A549 (cell line): ENCODE results near the gene GALNTL6. TPM values are rescaled to one million over a fixed set of nuclear protein-coding genes. Genes with fewer than 3 reads are reported as not detected.

ENCODE experiments used
- CBX2 ChIP-seq: fragments of 200-600 bp; sonication (generic); IDR thresholded peaks from 2 replicates; pipeline ENCODE4 v1.6.1; 2016; ENCODE audit warnings: low read depth, mild to moderate bottlenecking, borderline replicate concordance
- CBX8 ChIP-seq: fragments of 200-600 bp; sonication (generic); IDR thresholded peaks from 2 replicates; pipeline ENCODE4 v1.6.1; 2016
- CEBPB ChIP-seq, 2 experiments: fragments of >200 bp in 1 of 2; sonication (Bioruptor Twin) in 1 of 2; formaldehyde crosslinking in 1 of 2; IDR thresholded peaks; 2 replicates each; pipeline ENCODE4 v1.6.1; 2012 to 2016
- CHD4 ChIP-seq: fragments of 200-600 bp; sonication (generic); IDR thresholded peaks from 2 replicates; pipeline ENCODE4 v1.6.1; 2016; ENCODE audit warnings: antibody characterized with exemption, mild to moderate bottlenecking, borderline replicate concordance
- EHMT2 ChIP-seq: fragments of 200-600 bp; sonication (generic); IDR thresholded peaks from 2 replicates; pipeline ENCODE4 v1.6.1; 2016; ENCODE audit warnings: antibody characterized with exemption, low read depth, mild to moderate bottlenecking, moderate library complexity
- FOXS1 ChIP-seq: fragments of 250-450 bp; sonication (Bioruptor Pico); IDR thresholded peaks from 2 replicates; pipeline ENCODE4 v1.5.0; 2020; ENCODE audit warnings: mild to moderate bottlenecking, moderate library complexity
- HOXA7 ChIP-seq: fragments of 250-450 bp; sonication (Bioruptor Pico); IDR thresholded peaks from 2 replicates; pipeline ENCODE4 v1.5.0; 2020; ENCODE audit warnings: mild to moderate bottlenecking, moderate library complexity
- JUN ChIP-seq, 2 experiments: fragments of >200 bp; sonication (Bioruptor Twin); formaldehyde crosslinking; IDR thresholded peaks; 2 replicates in 1 of 2; 3 replicates in 1 of 2; pipeline ENCODE4 v1.6.1; 2016 to 2017
- KDM5A ChIP-seq: fragments of 200-600 bp; sonication (generic); IDR thresholded peaks from 2 replicates; pipeline ENCODE4 v1.6.1; 2016; ENCODE audit warnings: antibody characterized with exemption, mild to moderate bottlenecking
- MAFK ChIP-seq: fragments of 450-650 bp; IDR thresholded peaks from 2 replicates; pipeline ENCODE4 v1.6.1; 2014; ENCODE audit not compliant: partially characterized antibody
- MAZ ChIP-seq: fragments of 150-350 bp; IDR thresholded peaks from 2 replicates; pipeline ENCODE4 v1.6.1; 2014; ENCODE audit warnings: antibody characterized with exemption, low read depth, low read length, borderline replicate concordance
- MYC ChIP-seq: IDR thresholded peaks from 2 replicates; pipeline ENCODE4 v1.6.1; 2012; ENCODE audit warnings: mild to moderate bottlenecking, inconsistent platforms, low read length, improper control_type of control experiment, borderline replicate concordance
- NFE2L2 ChIP-seq: fragments of 150-350 bp; conservative IDR thresholded peaks from 2 replicates; pipeline ENCODE4 v1.6.1; 2014; ENCODE audit warnings: low read length
- PBX3 ChIP-seq: IDR thresholded peaks from 2 replicates; pipeline ENCODE4 v1.6.1; 2012
- POLR2AphosphoS2 ChIP-seq: conservative IDR thresholded peaks from 2 replicates; pipeline ENCODE4 v1.6.1; 2012; ENCODE audit warnings: low read length, improper control_type of control experiment, inconsistent platforms
- RAD21 ChIP-seq, 2 experiments: fragments of >200 bp in 1 of 2; sonication (Bioruptor Twin) in 1 of 2; formaldehyde crosslinking in 1 of 2; IDR thresholded peaks in 1 of 2; conservative IDR thresholded peaks in 1 of 2; 2 replicates in 1 of 2; 3 replicates in 1 of 2; pipeline ENCODE4 v1.6.1; 2012 to 2018; ENCODE audit warnings: inconsistent platforms in 1 of 2
- RCOR1 ChIP-seq: fragments of 150-350 bp; IDR thresholded peaks from 2 replicates; pipeline ENCODE4 v1.6.1; 2014; ENCODE audit warnings: antibody characterized with exemption, low read length, low read depth
- REST ChIP-seq: fragments of 200-600 bp; sonication (generic); IDR thresholded peaks from 2 replicates; pipeline ENCODE4 v1.6.1; 2016; ENCODE audit warnings: antibody characterized with exemption, mild to moderate bottlenecking, moderate library complexity
- RFX5 ChIP-seq: fragments of 450-650 bp; IDR thresholded peaks from 2 replicates; pipeline ENCODE4 v1.7.1; 2014; ENCODE audit warnings: antibody characterized with exemption, mild to moderate bottlenecking, moderate library complexity
- RNF2 ChIP-seq: fragments of 200-600 bp; sonication (generic); IDR thresholded peaks from 2 replicates; pipeline ENCODE4 v1.6.1; 2016; ENCODE audit warnings: low read depth, mild to moderate bottlenecking, antibody characterized with exemption, moderate library complexity, borderline replicate concordance
- TP53 ChIP-seq: fragments of 250-450 bp; sonication (Bioruptor Pico); IDR thresholded peaks from 2 replicates; pipeline ENCODE4 v1.5.0; 2021; ENCODE audit warnings: mild to moderate bottlenecking, moderate library complexity
- polyA plus RNA-seq, 4 experiments: library from polyadenylated mRNA; depleted of rRNA in 3 of 4; stranded (reverse); fragments of >200 nt; fragmentation: RNase III in 1 of 4; extraction: RNeasy Plus Mini Kit Qiagen cat#74134 plus additional on column Dnase treatment in 1 of 4; gene quantifications; 2 replicates in 3 of 4; 3 replicates in 1 of 4; pipeline ENCODE4 v1.2.3, GENCODE V29; 2011 to 2017
- TF ChIP-seq, protein P1 (sequence below): fragments of 250-450 bp; sonication (Bioruptor Pico); IDR thresholded peaks from 2 replicates; pipeline ENCODE4 v1.5.0; 2020; ENCODE audit warnings: low read depth, mild to moderate bottlenecking, moderate library complexity
- TF ChIP-seq, protein P2 (sequence below): fragments of 150-350 bp; IDR thresholded peaks from 2 replicates; pipeline ENCODE4 v1.6.1; 2014; ENCODE audit warnings: low read depth, mild to moderate bottlenecking, low read length
- TF ChIP-seq, protein P3 (sequence below): fragments of 450-650 bp; IDR thresholded peaks from 2 replicates; pipeline ENCODE4 v1.6.1; 2014; ENCODE audit warnings: antibody characterized with exemption
- TF ChIP-seq, protein P4 (sequence below): fragments of >200 bp; sonication (Bioruptor Twin); formaldehyde crosslinking; IDR thresholded peaks from 2 replicates; pipeline ENCODE4 v1.6.1; 2016
- TF ChIP-seq, protein P5 (sequence below): fragments of >200 bp; sonication (Bioruptor Twin); formaldehyde crosslinking; IDR thresholded peaks from 3 replicates; pipeline ENCODE4 v1.6.1; 2016

GALNTL6 gene
- polyA plus RNA-seq, 2 of the 4 experiments (the other 2 are of a cell fraction), result 0.06 to 0.49 TPM

DNA sequence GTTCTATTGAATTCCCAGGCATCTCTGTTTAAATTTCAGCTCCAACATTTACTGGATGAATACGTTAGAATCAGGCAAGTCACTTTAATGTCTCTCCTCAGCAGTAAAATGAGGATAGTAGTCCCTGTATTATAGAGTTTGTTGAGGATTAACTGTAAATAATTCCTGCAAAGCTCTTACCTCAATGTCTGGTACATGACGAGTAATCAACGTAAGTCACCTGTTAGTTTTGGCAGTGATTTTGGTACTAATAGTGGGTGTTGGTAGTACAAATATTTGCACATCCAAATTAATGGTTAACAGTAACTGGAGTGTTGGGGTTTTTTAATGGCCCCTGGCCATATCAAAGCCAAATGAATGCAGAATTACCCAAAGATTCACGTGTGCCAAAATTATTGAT, 1165.6 kb downstream of the GALNTL6 start (continued):
- no peak for TF ChIP-seq REST
- TF ChIP-seq, protein P1, sequence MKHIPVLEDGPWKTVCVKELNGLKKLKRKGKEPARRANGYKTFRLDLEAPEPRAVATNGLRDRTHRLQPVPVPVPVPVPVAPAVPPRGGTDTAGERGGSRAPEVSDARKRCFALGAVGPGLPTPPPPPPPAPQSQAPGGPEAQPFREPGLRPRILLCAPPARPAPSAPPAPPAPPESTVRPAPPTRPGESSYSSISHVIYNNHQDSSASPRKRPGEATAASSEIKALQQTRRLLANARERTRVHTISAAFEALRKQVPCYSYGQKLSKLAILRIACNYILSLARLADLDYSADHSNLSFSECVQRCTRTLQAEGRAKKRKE, result peak; percentile 82; the same call in 1 of the 2 replicates
- no peak for TF ChIP-seq CHD4
- TF ChIP-seq EHMT2, result no peak
- TF ChIP-seq CEBPB (IDR thresholded peaks at IDR 0.05), result peak; percentile 35 to 57; a peak in 3 of 4 replicates
- TF ChIP-seq, protein P2, sequence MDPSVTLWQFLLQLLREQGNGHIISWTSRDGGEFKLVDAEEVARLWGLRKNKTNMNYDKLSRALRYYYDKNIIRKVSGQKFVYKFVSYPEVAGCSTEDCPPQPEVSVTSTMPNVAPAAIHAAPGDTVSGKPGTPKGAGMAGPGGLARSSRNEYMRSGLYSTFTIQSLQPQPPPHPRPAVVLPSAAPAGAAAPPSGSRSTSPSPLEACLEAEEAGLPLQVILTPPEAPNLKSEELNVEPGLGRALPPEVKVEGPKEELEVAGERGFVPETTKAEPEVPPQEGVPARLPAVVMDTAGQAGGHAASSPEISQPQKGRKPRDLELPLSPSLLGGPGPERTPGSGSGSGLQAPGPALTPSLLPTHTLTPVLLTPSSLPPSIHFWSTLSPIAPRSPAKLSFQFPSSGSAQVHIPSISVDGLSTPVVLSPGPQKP, result no peak
- TF ChIP-seq, protein P3, sequence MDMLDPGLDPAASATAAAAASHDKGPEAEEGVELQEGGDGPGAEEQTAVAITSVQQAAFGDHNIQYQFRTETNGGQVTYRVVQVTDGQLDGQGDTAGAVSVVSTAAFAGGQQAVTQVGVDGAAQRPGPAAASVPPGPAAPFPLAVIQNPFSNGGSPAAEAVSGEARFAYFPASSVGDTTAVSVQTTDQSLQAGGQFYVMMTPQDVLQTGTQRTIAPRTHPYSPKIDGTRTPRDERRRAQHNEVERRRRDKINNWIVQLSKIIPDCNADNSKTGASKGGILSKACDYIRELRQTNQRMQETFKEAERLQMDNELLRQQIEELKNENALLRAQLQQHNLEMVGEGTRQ, result no peak
- peak; percentile 91 for TF ChIP-seq HOXA7
- no peak for TF ChIP-seq RCOR1
- TF ChIP-seq FOXS1 (CRISPR knock-in tag), result peak; percentile 97
- TF ChIP-seq CBX2, result no peak
- no peak for TF ChIP-seq RNF2
- TF ChIP-seq JUN (IDR thresholded peaks at IDR 0.05), result peak; percentile 95 to 98
- TF ChIP-seq MAZ, result no peak
- no peak for TF ChIP-seq RFX5
- no peak for TF ChIP-seq CBX8
- TF ChIP-seq POLR2AphosphoS2, result no peak
- TF ChIP-seq, protein P4, sequence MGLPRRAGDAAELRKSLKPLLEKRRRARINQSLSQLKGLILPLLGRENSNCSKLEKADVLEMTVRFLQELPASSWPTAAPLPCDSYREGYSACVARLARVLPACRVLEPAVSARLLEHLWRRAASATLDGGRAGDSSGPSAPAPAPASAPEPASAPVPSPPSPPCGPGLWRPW, result peak; percentile 77
- TF ChIP-seq MAFK, result peak; percentile 21
- no peak for TF ChIP-seq NFE2L2
- peak; percentile 1 to 75; a peak in 3 of 5 replicates for TF ChIP-seq RAD21 (conservative IDR thresholded peaks at IDR 0.05 in 1 of 2, IDR thresholded peaks at IDR 0.05 in 1 of 2)
- peak; percentile 60; the same call in 1 of the 2 replicates for TF ChIP-seq PBX3
- TF ChIP-seq TP53 (CRISPR knock-in tag), result no peak
- TF ChIP-seq MYC, result no peak
- TF ChIP-seq, protein P5, sequence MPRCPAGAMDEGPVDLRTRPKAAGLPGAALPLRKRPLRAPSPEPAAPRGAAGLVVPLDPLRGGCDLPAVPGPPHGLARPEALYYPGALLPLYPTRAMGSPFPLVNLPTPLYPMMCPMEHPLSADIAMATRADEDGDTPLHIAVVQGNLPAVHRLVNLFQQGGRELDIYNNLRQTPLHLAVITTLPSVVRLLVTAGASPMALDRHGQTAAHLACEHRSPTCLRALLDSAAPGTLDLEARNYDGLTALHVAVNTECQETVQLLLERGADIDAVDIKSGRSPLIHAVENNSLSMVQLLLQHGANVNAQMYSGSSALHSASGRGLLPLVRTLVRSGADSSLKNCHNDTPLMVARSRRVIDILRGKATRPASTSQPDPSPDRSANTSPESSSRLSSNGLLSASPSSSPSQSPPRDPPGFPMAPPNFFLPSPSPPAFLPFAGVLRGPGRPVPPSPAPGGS, result peak; percentile 98
- no peak for TF ChIP-seq KDM5A
